ENCODE data around the gene MOB4.

GRCh38 chr2:197598450-197598849 lies 82.6 kb downstream of the MOB4 start:
- TF ChIP-seq MXI1 (conservative IDR thresholded peaks at IDR 0.05; ENCODE audit: poor library complexity, severe bottlenecking) (no peak), TAF1 (IDR thresholded peaks at IDR 0.05; ENCODE audit: low read depth) (no peak)
- TF ChIP-seq, protein P1, sequence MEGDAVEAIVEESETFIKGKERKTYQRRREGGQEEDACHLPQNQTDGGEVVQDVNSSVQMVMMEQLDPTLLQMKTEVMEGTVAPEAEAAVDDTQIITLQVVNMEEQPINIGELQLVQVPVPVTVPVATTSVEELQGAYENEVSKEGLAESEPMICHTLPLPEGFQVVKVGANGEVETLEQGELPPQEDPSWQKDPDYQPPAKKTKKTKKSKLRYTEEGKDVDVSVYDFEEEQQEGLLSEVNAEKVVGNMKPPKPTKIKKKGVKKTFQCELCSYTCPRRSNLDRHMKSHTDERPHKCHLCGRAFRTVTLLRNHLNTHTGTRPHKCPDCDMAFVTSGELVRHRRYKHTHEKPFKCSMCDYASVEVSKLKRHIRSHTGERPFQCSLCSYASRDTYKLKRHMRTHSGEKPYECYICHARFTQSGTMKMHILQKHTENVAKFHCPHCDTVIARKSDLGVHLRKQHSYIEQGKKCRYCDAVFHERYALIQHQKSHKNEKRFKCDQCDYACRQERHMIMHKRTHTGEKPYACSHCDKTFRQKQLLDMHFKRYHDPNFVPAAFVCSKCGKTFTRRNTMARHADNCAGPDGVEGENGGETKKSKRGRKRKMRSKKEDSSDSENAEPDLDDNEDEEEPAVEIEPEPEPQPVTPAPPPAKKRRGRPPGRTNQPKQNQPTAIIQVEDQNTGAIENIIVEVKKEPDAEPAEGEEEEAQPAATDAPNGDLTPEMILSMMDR (IDR thresholded peaks at IDR 0.05; ENCODE audit: poor library complexity, severe bottlenecking) = no peak
